Measurements from ENCODE around the gene MORF4L1. TPM values are rescaled to one million over a fixed set of nuclear protein-coding genes. Genes with fewer than 3 reads are reported as not detected.
"Not testable (repeated sequence)": the region's sequence is repeated elsewhere in the genome, so short reads cannot be mapped to it uniquely, and the experiment has no call there.

MORF4L1 gene
- total and polyA plus RNA-seq, 3 donors from 2014 or later: 413 to 1,132 (median 414) TPM

GRCh38 chr15:78854833-78855372, 17.8 kb upstream of the MORF4L1 start:
- no peaks in the 10 kb centered on the region for H3K36me3 ChIP-seq (ENCODE audit: low read depth, missing control alignments)
- H3K4me3 ChIP-seq: no peak overlapping the region
- H3K27me3 ChIP-seq: no peaks in the 10 kb centered on the region
- no peaks in the 10 kb centered on the region for H3K4me1 ChIP-seq
- intact Hi-C loops (cut with DNase I; ENCODE audit: low total_unique reads): no loop called here
- TF ChIP-seq CTCF (IDR thresholded peaks at IDR 0.05) (no peak), POLR2A (IDR thresholded peaks at IDR 0.05) (no peak)
- H3K27ac ChIP-seq: no peak overlapping the region
- DNase-seq: no peak
- WGBS, 2 donors: 91 to 92% methylated on average over 2 of the region's 2 CpGs
- no peaks in the 10 kb centered on the region for H3K9me3 ChIP-seq

DNA sequence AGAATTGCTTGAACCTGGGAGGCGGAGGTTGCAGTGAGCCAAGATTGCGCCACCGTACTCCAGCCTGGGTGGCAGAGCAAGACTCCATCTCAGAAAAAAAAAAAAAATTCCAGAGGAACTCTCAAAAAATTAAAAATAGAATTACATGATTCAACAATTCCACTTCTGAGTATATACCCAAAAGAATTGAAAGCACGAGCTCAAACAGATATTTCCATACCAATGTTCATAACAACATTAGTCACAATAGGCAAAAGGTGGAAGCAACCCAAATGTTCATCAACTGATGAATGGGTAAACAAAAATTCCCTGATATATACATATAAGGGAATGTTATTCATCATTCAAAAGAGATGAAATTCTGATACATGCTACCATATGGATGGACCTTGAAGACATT, 16.9 kb upstream of the MORF4L1 start:
- Histone ChIP-seq H3K4me1 (no peaks in the 10 kb centered on the region), H3K36me3 (ENCODE audit: low read depth, missing control alignments) (no peaks in the 10 kb centered on the region), H3K27ac (no peak overlapping the region), H3K27me3 (no peaks in the 10 kb centered on the region), H3K4me3 (no peak overlapping the region), H3K9me3 (no peaks in the 10 kb centered on the region)
- intact Hi-C loops (cut with DNase I; ENCODE audit: low total_unique reads): no loop called here
- TF ChIP-seq POLR2A (IDR thresholded peaks at IDR 0.05) (no peak), CTCF (IDR thresholded peaks at IDR 0.05) (no peak)
- WGBS, 2 donors: 60 to 64% methylated on average over 4 of the region's 4 CpGs
- DNase-seq: no peak

GRCh38 chr15:78859971-78860719, 12.5 kb upstream of the MORF4L1 start:
- peak overlapping the region; percentile 45 to 70 for H3K4me3 ChIP-seq
- no peaks in the 10 kb centered on the region for H3K36me3 ChIP-seq (ENCODE audit: low read depth, missing control alignments)
- intact Hi-C loops (cut with DNase I; ENCODE audit: low total_unique reads): no loop called here
- no peaks in the 10 kb centered on the region for H3K9me3 ChIP-seq
- WGBS, 2 donors: 0 to 1% methylated on average over 28 of the region's 28 CpGs
- no peak for TF ChIP-seq POLR2A (IDR thresholded peaks at IDR 0.05)
- peak; percentile 54 to 73 (median 69) for TF ChIP-seq CTCF (IDR thresholded peaks at IDR 0.05)
- H3K4me1 ChIP-seq: no peaks in the 10 kb centered on the region
- H3K27me3 ChIP-seq: no peaks in the 10 kb centered on the region
- peak; percentile 85 for DNase-seq
- peak overlapping the region; percentile 85 to 89 for H3K27ac ChIP-seq

DNA sequence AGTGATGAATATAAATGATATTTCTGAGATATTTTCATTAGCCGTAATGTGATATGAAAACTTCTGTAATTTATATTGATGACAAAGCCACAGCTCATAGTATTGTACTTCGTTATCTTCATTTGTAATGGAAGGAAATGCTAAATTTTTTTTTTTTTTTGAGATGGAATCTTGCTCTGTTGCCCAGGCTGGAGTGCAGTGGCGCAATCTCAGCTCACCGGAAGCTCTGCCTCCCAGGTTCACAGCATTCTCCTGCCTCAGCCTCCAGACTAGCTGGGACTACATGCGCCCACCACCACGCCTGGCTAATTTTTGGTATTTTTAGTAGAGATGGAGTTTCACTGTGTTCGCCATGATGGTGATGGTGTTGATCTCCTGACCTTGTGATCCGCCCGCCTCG, 7.1 kb upstream of the MORF4L1 start:
- H3K4me3 ChIP-seq; H3K27ac ChIP-seq; H3K36me3 ChIP-seq (ENCODE audit: low read depth, missing control alignments); H3K27me3 ChIP-seq; intact Hi-C loops (cut with DNase I; ENCODE audit: low total_unique reads); DNase-seq; H3K4me1 ChIP-seq; H3K9me3 ChIP-seq: not testable (repeated sequence)
- 95 to 96% methylated on average over 10 of the region's 10 CpGs for WGBS, 2 donors

- H3K4me3 ChIP-seq; H3K4me1 ChIP-seq; H3K36me3 ChIP-seq (ENCODE audit: low read depth, missing control alignments); H3K27me3 ChIP-seq; intact Hi-C loops (cut with DNase I; ENCODE audit: low total_unique reads); H3K27ac ChIP-seq; H3K9me3 ChIP-seq; DNase-seq: not testable (repeated sequence)
- 64 to 79% methylated on average over 8 of the region's 8 CpGs for WGBS, 2 donors
Measured at GRCh38 chr15:78866031-78866430, 6.7 kb upstream of the MORF4L1 start.

GRCh38 chr15:78866803-78867202, 5.9 kb upstream of the MORF4L1 start:
- Histone ChIP-seq H3K27me3 (no peaks in the 10 kb centered on the region), H3K27ac (no peak overlapping the region), H3K36me3 (ENCODE audit: low read depth, missing control alignments) (no peaks in the 10 kb centered on the region), H3K4me3 (no peak overlapping the region), H3K4me1 (no peaks in the 10 kb centered on the region), H3K9me3 (no peaks in the 10 kb centered on the region)
- 52 to 54% methylated on average over 4 of the region's 4 CpGs for WGBS, 2 donors
- intact Hi-C loops (cut with DNase I; ENCODE audit: low total_unique reads): no loop called here
- TF ChIP-seq CTCF (IDR thresholded peaks at IDR 0.05) (no peak), POLR2A (IDR thresholded peaks at IDR 0.05) (no peak)
- DNase-seq: no peak
